SK-N-SH treated with all-trans-retinoic acid at 6 μM for 48 hours (cell line): ENCODE data around the gene SFMBT2.

ENCODE experiments used
- ARNTL ChIP-seq: fragments of 450-650 bp; formaldehyde crosslinking; IDR thresholded peaks from 2 replicates; pipeline ENCODE4 v1.5.0; 2020; ENCODE audit warnings: low read depth, mild to moderate bottlenecking, moderate library complexity, borderline replicate concordance
- CREB5 ChIP-seq: fragments of 250-450 bp; sonication (Bioruptor Pico); IDR thresholded peaks from 2 replicates; pipeline ENCODE4 v1.5.1; 2020; ENCODE audit warnings: low read depth, mild to moderate bottlenecking, moderate library complexity
- CSDC2 ChIP-seq: fragments of 250-450 bp; sonication (Bioruptor Pico); IDR thresholded peaks from 2 replicates; pipeline ENCODE4 v1.5.0; 2020; ENCODE audit warnings: mild to moderate bottlenecking, moderate library complexity
- CSRNP3 ChIP-seq: fragments of 250-450 bp; sonication (Bioruptor Pico); IDR thresholded peaks from 2 replicates; pipeline ENCODE4 v1.5.1; 2021; ENCODE audit warnings: mild to moderate bottlenecking, moderate library complexity
- ESRRG ChIP-seq: fragments of 250-450 bp; sonication (Bioruptor Pico); IDR thresholded peaks from 2 replicates; pipeline ENCODE4 v1.6.1; 2021; ENCODE audit warnings: mild to moderate bottlenecking
- GLIS3 ChIP-seq: fragments of 250-450 bp; sonication (Bioruptor Pico); IDR thresholded peaks from 2 replicates; pipeline ENCODE4 v1.5.0; 2020; ENCODE audit warnings: mild to moderate bottlenecking, moderate library complexity
- PATZ1 ChIP-seq: fragments of 250-450 bp; sonication (Bioruptor Pico); IDR thresholded peaks from 2 replicates; pipeline ENCODE4 v1.8.0; 2020; ENCODE audit warnings: mild to moderate bottlenecking, moderate library complexity, borderline replicate concordance
- RARB ChIP-seq: fragments of 250-450 bp; sonication (Bioruptor Pico); IDR thresholded peaks from 2 replicates; pipeline ENCODE4 v1.8.0; 2021; ENCODE audit warnings: mild to moderate bottlenecking, moderate library complexity
- TCF4 ChIP-seq: fragments of 250-450 bp; sonication (Bioruptor Pico); IDR thresholded peaks from 2 replicates; pipeline ENCODE4 v1.8.0; 2021; ENCODE audit warnings: mild to moderate bottlenecking, moderate library complexity, borderline replicate concordance
- ZC3H10 ChIP-seq: fragments of 250-450 bp; sonication (Bioruptor Pico); IDR thresholded peaks from 2 replicates; pipeline ENCODE4 v1.5.1; 2021; ENCODE audit warnings: mild to moderate bottlenecking, moderate library complexity
- ZFP3 ChIP-seq: fragments of 250-450 bp; sonication (Bioruptor Pico); IDR thresholded peaks from 2 replicates; pipeline ENCODE4 v1.5.0; 2020; ENCODE audit warnings: mild to moderate bottlenecking, moderate library complexity
- ZFP30 ChIP-seq: fragments of 450-650 bp; formaldehyde crosslinking; IDR thresholded peaks from 2 replicates; pipeline ENCODE4 v1.5.0; 2022; ENCODE audit warnings: mild to moderate bottlenecking, moderate library complexity
- ZNF70 ChIP-seq: fragments of 450-650 bp; formaldehyde crosslinking; IDR thresholded peaks from 2 replicates; pipeline ENCODE4 v1.5.0; 2020; ENCODE audit warnings: mild to moderate bottlenecking, moderate library complexity
- ZNF8 ChIP-seq: fragments of 450-650 bp; formaldehyde crosslinking; IDR thresholded peaks from 2 replicates; pipeline ENCODE4 v1.5.0; 2020; ENCODE audit warnings: mild to moderate bottlenecking, moderate library complexity

GRCh38 chr10:7409045-7409731 is 1.6 kb downstream of the SFMBT2 start:
- no peak for TF ChIP-seq ARNTL
- TF ChIP-seq GLIS3 (CRISPR knock-in tag) = no peak
- TF ChIP-seq PATZ1 (CRISPR knock-in tag) = no peak
- TF ChIP-seq ZFP3 (CRISPR knock-in tag) = no peak
- TF ChIP-seq RARB (CRISPR knock-in tag) = no peak
- no peak for TF ChIP-seq ZC3H10
- no peak for TF ChIP-seq CSDC2 (CRISPR knock-in tag)
- no peak for TF ChIP-seq ZFP30 (CRISPR knock-in tag)
- TF ChIP-seq ESRRG (CRISPR knock-in tag) = no peak
- no peak for TF ChIP-seq CREB5 (CRISPR knock-in tag)
- TF ChIP-seq ZNF8 = no peak
- TF ChIP-seq ZNF70 (CRISPR knock-in tag) = no peak
- no peak for TF ChIP-seq CSRNP3 (CRISPR knock-in tag)
- no peak for TF ChIP-seq TCF4 (CRISPR knock-in tag)
